ENCODE measurements around the gene HIGD2A. TPM values are rescaled to one million over a fixed set of nuclear protein-coding genes. Genes with fewer than 3 reads are reported as not detected.

Gene HIGD2A
- total and polyA plus RNA-seq, 2 of the 13 experiments (the other 11 are each of a cell fraction or from before 2014, with no cell fraction given): 89.2 to 146 TPM

- POLR2A ChIA-PET: no interaction called here
- H3K4me3 ChIP-seq (replicated peaks in 1 of 3; ENCODE audit: insufficient read depth in 1 of 3, low read depth in 2 of 3, low read length in 3 of 3): no peak overlapping the region
- in situ Hi-C loops (cut with HindIII; ENCODE audit: extremely low pct_ligation_motif_present, low pct_unique_long_range_greater_than_20kb) (no loop called here), intact Hi-C loops (cut with micrococcal nuclease; ENCODE audit: unreplicated experiment) (no loop called here)
- WGBS (ENCODE audit: low lambda C conversion rate): 100% methylated on average over 1 of the region's 2 CpGs
- CTCF ChIA-PET (ENCODE audit: low intra/inter-chr PET ratio, low total read pairs): no interaction called here
- no peak overlapping the region for H3K9ac ChIP-seq (ENCODE audit: insufficient read depth, low read depth, low read length)
- H3K79me2 ChIP-seq (ENCODE audit: insufficient read depth, low read length): no peaks in the 10 kb centered on the region
- no peaks in the 10 kb centered on the region for H3K9me3 ChIP-seq (ENCODE audit: low read length)
- no peaks in the 10 kb centered on the region for H3K27me3 ChIP-seq (ENCODE audit: control insufficient read depth in 1 of 2, insufficient read depth in 2 of 2, low read length in 2 of 2)
- H2AFZ ChIP-seq (ENCODE audit: low read length): no peak overlapping the region
- FAIRE-seq (peak; percentile 70), DNase-seq (ENCODE audit: low spot score) (peak; percentile 41), ATAC-seq (peak; percentile 84)
- no peaks in the 10 kb centered on the region for H4K20me1 ChIP-seq (ENCODE audit: insufficient read depth, low read length)
- BruUV-seq (replicated peaks): no TSS peak
- H3K4me2 ChIP-seq (ENCODE audit: low read depth, low read length): peak overlapping the region; percentile 18; the same call in 1 of the 2 replicates
- H3K27ac ChIP-seq (ENCODE audit: extremely low read length, insufficient read depth, low read length): peak overlapping the region; percentile 47
- H3K4me1 ChIP-seq (ENCODE audit: insufficient read depth, low read length): peaks cover 42% of the 10 kb centered on the region
- peaks cover 7 to 16% of the 10 kb centered on the region in 2 experiments; a peak in 4 of 5 replicates for H3K36me3 ChIP-seq (replicated peaks in 1 of 2; ENCODE audit: control insufficient read depth in 1 of 2, insufficient read depth in 2 of 2, low read length in 2 of 2)
- TF ChIP-seq ZNF274 (CRISPR knock-in tag; IDR thresholded peaks at IDR 0.05) (no peak), REST (IDR thresholded peaks at IDR 0.05; ENCODE audit: borderline replicate concordance in 1 of 2, low read depth in 1 of 2, low read length in 2 of 2) (no peak), HOXA9 (CRISPR knock-in tag; IDR thresholded peaks at IDR 0.05; ENCODE audit: borderline replicate concordance) (no peak), SAP130 (CRISPR knock-in tag; IDR thresholded peaks at IDR 0.05; ENCODE audit: low read depth) (peak; percentile 49; the same call in 1 of the 2 replicates), MED8 (CRISPR knock-in tag; IDR thresholded peaks at IDR 0.05; ENCODE audit: insufficient replicate concordance) (no peak), REPIN1 (CRISPR knock-in tag; IDR thresholded peaks at IDR 0.05; ENCODE audit: borderline replicate concordance, low read depth) (no peak), ZBTB21 (CRISPR knock-in tag; IDR thresholded peaks at IDR 0.05) (peak; percentile 52; the same call in 1 of the 2 replicates), FOXM1 (CRISPR knock-in tag; IDR thresholded peaks at IDR 0.05) (no peak), FOXO1 (CRISPR knock-in tag; IDR thresholded peaks at IDR 0.05) (peak; percentile 39; the same call in 1 of the 2 replicates)
- TF ChIP-seq, protein P1, sequence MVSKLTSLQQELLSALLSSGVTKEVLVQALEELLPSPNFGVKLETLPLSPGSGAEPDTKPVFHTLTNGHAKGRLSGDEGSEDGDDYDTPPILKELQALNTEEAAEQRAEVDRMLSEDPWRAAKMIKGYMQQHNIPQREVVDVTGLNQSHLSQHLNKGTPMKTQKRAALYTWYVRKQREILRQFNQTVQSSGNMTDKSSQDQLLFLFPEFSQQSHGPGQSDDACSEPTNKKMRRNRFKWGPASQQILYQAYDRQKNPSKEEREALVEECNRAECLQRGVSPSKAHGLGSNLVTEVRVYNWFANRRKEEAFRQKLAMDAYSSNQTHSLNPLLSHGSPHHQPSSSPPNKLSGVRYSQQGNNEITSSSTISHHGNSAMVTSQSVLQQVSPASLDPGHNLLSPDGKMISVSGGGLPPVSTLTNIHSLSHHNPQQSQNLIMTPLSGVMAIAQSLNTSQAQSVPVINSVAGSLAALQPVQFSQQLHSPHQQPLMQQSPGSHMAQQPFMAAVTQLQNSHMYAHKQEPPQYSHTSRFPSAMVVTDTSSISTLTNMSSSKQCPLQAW (CRISPR knock-in tag; IDR thresholded peaks at IDR 0.05): no peak
- TF ChIP-seq, protein P2, sequence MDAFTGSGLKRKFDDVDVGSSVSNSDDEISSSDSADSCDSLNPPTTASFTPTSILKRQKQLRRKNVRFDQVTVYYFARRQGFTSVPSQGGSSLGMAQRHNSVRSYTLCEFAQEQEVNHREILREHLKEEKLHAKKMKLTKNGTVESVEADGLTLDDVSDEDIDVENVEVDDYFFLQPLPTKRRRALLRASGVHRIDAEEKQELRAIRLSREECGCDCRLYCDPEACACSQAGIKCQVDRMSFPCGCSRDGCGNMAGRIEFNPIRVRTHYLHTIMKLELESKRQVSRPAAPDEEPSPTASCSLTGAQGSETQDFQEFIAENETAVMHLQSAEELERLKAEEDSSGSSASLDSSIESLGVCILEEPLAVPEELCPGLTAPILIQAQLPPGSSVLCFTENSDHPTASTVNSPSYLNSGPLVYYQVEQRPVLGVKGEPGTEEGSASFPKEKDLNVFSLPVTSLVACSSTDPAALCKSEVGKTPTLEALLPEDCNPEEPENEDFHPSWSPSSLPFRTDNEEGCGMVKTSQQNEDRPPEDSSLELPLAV (CRISPR knock-in tag; conservative IDR thresholded peaks at IDR 0.05; ENCODE audit: low read depth): no peak
- TF ChIP-seq, protein P3, sequence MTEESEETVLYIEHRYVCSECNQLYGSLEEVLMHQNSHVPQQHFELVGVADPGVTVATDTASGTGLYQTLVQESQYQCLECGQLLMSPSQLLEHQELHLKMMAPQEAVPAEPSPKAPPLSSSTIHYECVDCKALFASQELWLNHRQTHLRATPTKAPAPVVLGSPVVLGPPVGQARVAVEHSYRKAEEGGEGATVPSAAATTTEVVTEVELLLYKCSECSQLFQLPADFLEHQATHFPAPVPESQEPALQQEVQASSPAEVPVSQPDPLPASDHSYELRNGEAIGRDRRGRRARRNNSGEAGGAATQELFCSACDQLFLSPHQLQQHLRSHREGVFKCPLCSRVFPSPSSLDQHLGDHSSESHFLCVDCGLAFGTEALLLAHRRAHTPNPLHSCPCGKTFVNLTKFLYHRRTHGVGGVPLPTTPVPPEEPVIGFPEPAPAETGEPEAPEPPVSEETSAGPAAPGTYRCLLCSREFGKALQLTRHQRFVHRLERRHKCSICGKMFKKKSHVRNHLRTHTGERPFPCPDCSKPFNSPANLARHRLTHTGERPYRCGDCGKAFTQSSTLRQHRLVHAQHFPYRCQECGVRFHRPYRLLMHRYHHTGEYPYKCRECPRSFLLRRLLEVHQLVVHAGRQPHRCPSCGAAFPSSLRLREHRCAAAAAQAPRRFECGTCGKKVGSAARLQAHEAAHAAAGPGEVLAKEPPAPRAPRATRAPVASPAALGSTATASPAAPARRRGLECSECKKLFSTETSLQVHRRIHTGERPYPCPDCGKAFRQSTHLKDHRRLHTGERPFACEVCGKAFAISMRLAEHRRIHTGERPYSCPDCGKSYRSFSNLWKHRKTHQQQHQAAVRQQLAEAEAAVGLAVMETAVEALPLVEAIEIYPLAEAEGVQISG (CRISPR knock-in tag; IDR thresholded peaks at IDR 0.05): no peak
Measured at GRCh38 chr5:176341325-176342157, 47.0 kb upstream of the HIGD2A start.

All from HepG2 (cell line).